Chondrocyte (in vitro differentiated cells): Measurements from ENCODE around the gene PTPN23. TPM values are rescaled to one million over a fixed set of nuclear protein-coding genes. Genes with fewer than 3 reads are reported as not detected.
"Not testable (repeated sequence)": the region's sequence is repeated elsewhere in the genome, so short reads cannot be mapped to it uniquely, and the experiment has no call there.

Experiments used
- DNase-seq: peaks from one replicate; pipeline ENCODE4 v3.0.0; 2021; ENCODE audit warnings: mixed read lengths, low spot score
- H3K27ac Mint-ChIP-seq: one replicate; pipeline ENCODE4 v1.8.0; 2021; ENCODE audit warnings: mild to moderate bottlenecking, moderate library complexity, mixed read lengths; ENCODE audit not compliant: unreplicated experiment
- H3K27me3 Mint-ChIP-seq: 2 replicates; pipeline ENCODE4 v1.8.0; 2021; ENCODE audit warnings: low read depth, mixed read lengths
- H3K36me3 Mint-ChIP-seq: 2 replicates; pipeline ENCODE4 v1.8.0; 2021; ENCODE audit warnings: low read depth, mixed read lengths
- H3K4me1 Mint-ChIP-seq: 2 replicates; pipeline ENCODE4 v1.8.0; 2021; ENCODE audit warnings: low read depth, mild to moderate bottlenecking, mixed read lengths
- H3K4me3 Mint-ChIP-seq: one replicate; pipeline ENCODE4 v1.8.0; 2021; ENCODE audit warnings: mild to moderate bottlenecking, moderate library complexity, mixed read lengths; ENCODE audit not compliant: unreplicated experiment
- H3K9me3 Mint-ChIP-seq: 2 replicates; pipeline ENCODE4 v1.8.0; 2021; ENCODE audit warnings: low read depth, mixed read lengths
- CTCF ChIP-seq: fragments of 200-600 bp; sonication (generic); IDR thresholded peaks from 2 replicates; pipeline ENCODE4 v1.5.0; 2021; ENCODE audit warnings: antibody characterized with exemption, mild to moderate bottlenecking, moderate library complexity
- total RNA-seq: library from RNA; stranded (reverse); gene quantifications from 3 replicates; pipeline ENCODE4 v1.2.1, GENCODE V29; 2021

PTPN23 gene
- total RNA-seq, 1 donor from 2014 or later: 47.8 TPM

GRCh38 chr3:47444103-47444502, 63.3 kb downstream of the PTPN23 start:
- no peak for DNase-seq
- H3K9me3 Mint-ChIP-seq: peaks cover 8% of the 10 kb centered on the region
- no peaks in the 10 kb centered on the region for H3K27me3 Mint-ChIP-seq
- no peak for TF ChIP-seq CTCF
- peaks cover 14% of the 10 kb centered on the region for H3K4me1 Mint-ChIP-seq
- H3K27ac Mint-ChIP-seq: peak overlapping the region; percentile 47
- H3K4me3 Mint-ChIP-seq: no peak overlapping the region
- H3K36me3 Mint-ChIP-seq: peaks cover 8% of the 10 kb centered on the region

GRCh38 chr3:47452453-47453215, 71.8 kb downstream of the PTPN23 start:
- no peak overlapping the region for H3K27ac Mint-ChIP-seq

GRCh38 chr3:47455806-47456452, 75.1 kb downstream of the PTPN23 start:
- no peak overlapping the region for H3K4me3 Mint-ChIP-seq
- H3K27ac Mint-ChIP-seq: peak overlapping the region; percentile 80
- no peak for TF ChIP-seq CTCF
- no peak for DNase-seq
- H3K4me1 Mint-ChIP-seq: peaks cover 12% of the 10 kb centered on the region
- H3K9me3 Mint-ChIP-seq: peaks cover 5% of the 10 kb centered on the region
- H3K27me3 Mint-ChIP-seq: no peaks in the 10 kb centered on the region
- H3K36me3 Mint-ChIP-seq: no peaks in the 10 kb centered on the region

More at GRCh38 chr3:47452453-47453215, 71.8 kb downstream of the PTPN23 start:
- H3K4me1 Mint-ChIP-seq: peaks cover 12% of the 10 kb centered on the region
- no peak for TF ChIP-seq CTCF
- H3K27me3 Mint-ChIP-seq: no peaks in the 10 kb centered on the region
- H3K9me3 Mint-ChIP-seq: peaks cover 8% of the 10 kb centered on the region
- DNase-seq: no peak
- H3K36me3 Mint-ChIP-seq: peaks cover 3% of the 10 kb centered on the region
- H3K4me3 Mint-ChIP-seq: no peak overlapping the region

- no peaks in the 10 kb centered on the region for H3K27me3 Mint-ChIP-seq
- H3K27ac Mint-ChIP-seq: peak overlapping the region; percentile 34
- no peak for DNase-seq
- H3K36me3 Mint-ChIP-seq: no peaks in the 10 kb centered on the region
- peaks cover 5% of the 10 kb centered on the region for H3K9me3 Mint-ChIP-seq
- peaks cover 12% of the 10 kb centered on the region for H3K4me1 Mint-ChIP-seq
- no peak for TF ChIP-seq CTCF
- no peak overlapping the region for H3K4me3 Mint-ChIP-seq
These were observed 76.2 kb downstream of the PTPN23 start for GRCh38 chr3:47456984-47457383.

GRCh38 chr3:47459534-47460085, 78.8 kb downstream of the PTPN23 start:
- peaks cover 12% of the 10 kb centered on the region for H3K4me1 Mint-ChIP-seq
- not testable (repeated sequence) for H3K27me3 Mint-ChIP-seq, H3K4me3 Mint-ChIP-seq, H3K27ac Mint-ChIP-seq, H3K36me3 Mint-ChIP-seq, DNase-seq, H3K9me3 Mint-ChIP-seq

Other genes starting within 250 kb of the PTPN23 start
- gene SETD2, start 216.9 kb upstream of the PTPN23 start, total RNA-seq: 34.6 to 41.4 TPM (median 37.3 TPM) in 3 replicates
- 3.9 to 4.5 TPM (median 4.3 TPM) in 3 replicates for gene KIF9, start 98.2 kb upstream of the PTPN23 start, total RNA-seq
- 31.9 to 34.6 TPM (median 32.3 TPM) in 3 replicates for gene KLHL18, start 98.1 kb upstream of the PTPN23 start, total RNA-seq
- gene SCAP, start 94.9 kb downstream of the PTPN23 start, total RNA-seq: 47.3 to 79.8 TPM (median 49.7 TPM) in 3 replicates
- gene ELP6, start 132.7 kb downstream of the PTPN23 start, total RNA-seq: 28.8 to 42.9 TPM (median 30.2 TPM) in 3 replicates
- gene CSPG5, start 197.8 kb downstream of the PTPN23 start, total RNA-seq: 1.2 to 2.8 TPM (median 2.1 TPM) in 3 replicates